Mesendoderm (in vitro differentiated cells): ENCODE data around the gene HPX.

Experiments
- DNase-seq: peaks from one replicate; pipeline ENCODE4 v3.0.0; 2013
- H2AK5ac ChIP-seq: 2 replicates; pipeline ENCODE4 v1.6.1; 2013; ENCODE audit warnings: low read length, inconsistent platforms
- H2BK120ac ChIP-seq: 2 replicates; pipeline ENCODE4 v1.6.1; 2013; ENCODE audit warnings: low read depth, mild to moderate bottlenecking, low read length, moderate library complexity, mixed read lengths
- H2BK15ac ChIP-seq: replicated peaks from 2 replicates; pipeline ENCODE4 v1.6.1; 2013; ENCODE audit warnings: low read depth, mild to moderate bottlenecking, moderate library complexity
- H2BK5ac ChIP-seq: 2 replicates; pipeline ENCODE4 v1.6.1; 2013; ENCODE audit warnings: low read length, inconsistent platforms
- H3K18ac ChIP-seq: 2 replicates; pipeline ENCODE4 v1.6.1; 2013; ENCODE audit warnings: mild to moderate bottlenecking, low read length, mixed read lengths
- H3K23ac ChIP-seq: one replicate; pipeline ENCODE4 v1.6.1; 2013; ENCODE audit warnings: low read length
- H3K27ac ChIP-seq: 2 replicates; pipeline ENCODE4 v1.5.1; 2013; ENCODE audit warnings: low read depth, mild to moderate bottlenecking, inconsistent platforms, low read length, moderate library complexity
- H3K27me3 ChIP-seq: 2 replicates; pipeline ENCODE4 v1.6.1; 2013; ENCODE audit warnings: low read length, control low read depth, mild to moderate bottlenecking, inconsistent platforms; ENCODE audit not compliant: insufficient read depth, poor library complexity
- H3K36me3 ChIP-seq: 2 replicates; pipeline ENCODE4 v1.6.1; 2013; ENCODE audit warnings: low read length, inconsistent platforms; ENCODE audit not compliant: control insufficient read depth, insufficient read depth
- H3K4ac ChIP-seq: one replicate; pipeline ENCODE4 v1.6.1; 2013; ENCODE audit warnings: low read depth, mild to moderate bottlenecking, low read length, moderate library complexity
- H3K4me1 ChIP-seq: 2 replicates; pipeline ENCODE4 v1.6.1; 2013; ENCODE audit warnings: low read depth, low read length, inconsistent platforms; ENCODE audit not compliant: control insufficient read depth
- H3K4me2 ChIP-seq: 2 replicates; pipeline ENCODE4 v1.6.1; 2013; ENCODE audit warnings: low read length
- H3K4me3 ChIP-seq: 2 replicates; pipeline ENCODE4 v1.5.1; 2013; ENCODE audit warnings: mild to moderate bottlenecking, low read length
- H3K56ac ChIP-seq: one replicate; pipeline ENCODE4 v1.6.1; 2013; ENCODE audit warnings: low read length
- H3K79me1 ChIP-seq: 2 replicates; pipeline ENCODE4 v1.6.1; 2013; ENCODE audit warnings: low read length, inconsistent platforms
- H3K79me2 ChIP-seq: 2 replicates; pipeline ENCODE4 v1.6.1; 2013; ENCODE audit warnings: mild to moderate bottlenecking, low read length; ENCODE audit not compliant: control insufficient read depth, insufficient read depth
- H3K9ac ChIP-seq: 2 replicates; pipeline ENCODE4 v1.6.1; 2013; ENCODE audit warnings: low read length, inconsistent platforms
- H4K5ac ChIP-seq: one replicate; pipeline ENCODE4 v1.6.1; 2013; ENCODE audit warnings: low read length
- H4K8ac ChIP-seq: one replicate; pipeline ENCODE4 v1.6.1; 2013; ENCODE audit warnings: low read depth, mild to moderate bottlenecking, control low read depth, low read length, moderate library complexity
- WGBS: extraction: QIAGEN DNeasy Blood & Tissue Kit; methylation state at CpG from one replicate; pipeline ENCODE4 v1.1.7; 2013; ENCODE audit warnings: low lambda C conversion rate, missing lambda C conversion rate; ENCODE audit not compliant: insufficient coverage; ENCODE audit errors: extremely low coverage; 5-methylcytosine and 5-hydroxymethylcytosine counted together

The HPX gene

DNA sequence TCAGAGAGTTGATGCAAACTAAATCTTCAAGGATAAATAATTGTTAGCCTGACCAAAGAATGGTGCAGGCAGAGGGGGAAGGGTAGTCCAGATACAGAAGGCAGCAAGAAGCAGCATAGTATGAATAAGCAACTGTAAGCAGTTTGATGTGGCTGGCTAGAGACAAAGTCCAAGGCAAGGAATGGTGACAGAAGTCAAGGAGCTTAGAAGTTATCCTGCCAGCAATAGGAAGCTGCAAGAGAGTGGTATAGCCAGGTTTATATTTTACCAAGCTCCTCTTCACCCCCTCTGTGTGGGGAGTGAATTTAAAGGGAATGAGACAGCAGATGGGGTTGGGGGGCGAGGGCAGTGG is 18.3 kb upstream of the HPX start:
- H3K18ac ChIP-seq: no peak overlapping the region
- H3K27me3 ChIP-seq: no peaks in the 10 kb centered on the region
- H2BK120ac ChIP-seq: no peak overlapping the region
- no peak for DNase-seq
- no peak overlapping the region for H3K4ac ChIP-seq
- no peaks in the 10 kb centered on the region for H3K79me2 ChIP-seq
- no peak overlapping the region for H3K23ac ChIP-seq
- H3K79me1 ChIP-seq: no peaks in the 10 kb centered on the region
- no peak overlapping the region for H3K56ac ChIP-seq
- no peak overlapping the region for H4K8ac ChIP-seq
- no peak overlapping the region for H3K4me2 ChIP-seq
- no peaks in the 10 kb centered on the region for H3K4me1 ChIP-seq
- H2BK5ac ChIP-seq: no peak overlapping the region
- no peak overlapping the region for H4K5ac ChIP-seq
- no peak overlapping the region for H2AK5ac ChIP-seq
- H3K9ac ChIP-seq: no peak overlapping the region
- WGBS: no CpG with 5 or more reads among the region's 1 CpG
- H2BK15ac ChIP-seq: no peak overlapping the region
- H3K36me3 ChIP-seq: no peaks in the 10 kb centered on the region
- no peak overlapping the region for H3K27ac ChIP-seq
- no peak overlapping the region for H3K4me3 ChIP-seq

DNA sequence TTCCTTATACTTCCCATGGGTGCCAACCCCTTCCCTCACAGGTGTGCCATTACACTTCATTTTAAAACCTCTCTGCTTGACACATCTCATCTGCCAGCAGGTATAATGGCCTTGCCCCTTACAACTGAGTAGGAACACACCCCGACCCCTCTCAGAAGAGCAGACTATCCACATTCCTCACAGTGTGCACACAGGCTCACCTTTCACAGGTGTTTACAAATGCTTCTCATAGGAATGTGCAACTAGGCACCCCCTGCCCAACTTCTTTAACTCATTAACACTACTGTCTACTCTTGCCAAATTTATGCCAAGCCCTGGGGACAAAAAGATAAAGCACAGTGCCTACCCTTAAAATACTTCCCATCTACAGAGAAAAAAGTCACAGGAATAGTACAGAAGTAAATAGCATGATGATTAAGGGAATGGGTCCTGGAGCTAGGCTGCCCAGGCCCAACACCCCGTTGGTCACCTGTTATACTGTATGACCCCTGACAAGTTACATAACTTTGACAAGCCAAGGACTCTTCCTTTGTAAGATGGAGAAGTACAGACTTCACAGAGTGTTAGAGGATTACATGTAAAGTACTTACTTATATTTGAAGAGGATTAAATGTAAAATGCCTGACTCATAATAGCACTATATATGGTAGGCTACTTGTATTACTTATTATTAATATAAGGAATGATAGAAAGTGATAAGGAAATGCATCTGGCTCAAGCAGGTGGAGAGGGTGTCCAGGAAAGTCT is 17.7 kb upstream of the HPX start:
- Histone ChIP-seq H4K8ac (no peak overlapping the region), H3K27ac (no peak overlapping the region), H3K56ac (no peak overlapping the region), H3K4me1 (no peaks in the 10 kb centered on the region), H3K79me2 (no peaks in the 10 kb centered on the region), H4K5ac (no peak overlapping the region), H3K23ac (no peak overlapping the region), H2AK5ac (no peak overlapping the region), H2BK15ac (no peak overlapping the region), H3K79me1 (no peaks in the 10 kb centered on the region), H2BK5ac (no peak overlapping the region), H2BK120ac (no peak overlapping the region), H3K4me3 (no peak overlapping the region), H3K9ac (no peak overlapping the region), H3K4me2 (no peak overlapping the region), H3K27me3 (no peaks in the 10 kb centered on the region), H3K18ac (no peak overlapping the region), H3K4ac (no peak overlapping the region), H3K36me3 (no peaks in the 10 kb centered on the region)
- no peak for DNase-seq
- no CpG with 5 or more reads among the region's 2 CpGs for WGBS

DNA sequence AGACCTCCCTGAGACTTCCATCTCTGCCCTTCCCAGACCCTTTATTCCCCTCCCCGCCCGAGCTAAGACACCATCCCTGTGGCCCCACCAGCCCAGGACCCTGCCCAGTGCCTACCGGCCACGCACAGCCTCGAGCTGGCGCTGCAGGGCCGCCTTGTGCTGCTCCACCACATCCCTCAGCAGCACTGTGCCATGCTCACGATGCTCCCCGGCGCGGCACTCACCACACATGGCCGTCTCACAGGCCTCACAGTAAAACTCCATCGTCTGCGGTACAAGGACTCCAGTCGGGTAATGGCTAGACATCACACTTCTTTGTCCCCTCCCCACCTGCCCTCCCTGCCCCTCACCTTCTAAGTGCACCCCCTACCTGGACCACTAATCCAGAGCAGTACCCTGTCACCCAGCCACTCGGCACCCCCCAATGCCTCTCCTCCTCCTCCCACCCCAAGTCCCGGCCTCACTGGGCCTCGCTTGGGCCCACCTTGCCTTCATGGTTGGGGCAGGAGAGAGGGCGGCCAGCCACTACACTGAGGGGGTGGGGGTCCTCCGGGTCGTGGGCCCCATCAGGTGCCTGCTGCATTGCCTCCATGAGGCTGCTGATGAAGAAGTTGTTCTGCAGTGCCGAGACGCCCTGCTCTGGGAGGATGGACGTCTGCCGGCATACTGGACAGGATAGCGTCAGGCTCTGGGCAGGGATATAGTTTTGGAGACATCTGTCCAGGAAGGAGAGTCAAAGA is 17.0 kb upstream of the HPX start:
- H4K5ac ChIP-seq: no peak overlapping the region
- no peaks in the 10 kb centered on the region for H3K36me3 ChIP-seq
- no peak overlapping the region for H2BK120ac ChIP-seq
- H3K4me3 ChIP-seq: no peak overlapping the region
- H2BK15ac ChIP-seq: no peak overlapping the region
- H2AK5ac ChIP-seq: no peak overlapping the region
- H3K23ac ChIP-seq: no peak overlapping the region
- H3K27ac ChIP-seq: no peak overlapping the region
- no CpG with 5 or more reads among the region's 26 CpGs for WGBS
- H4K8ac ChIP-seq: no peak overlapping the region
- H3K4me2 ChIP-seq: no peak overlapping the region
- no peak overlapping the region for H3K9ac ChIP-seq
- no peak overlapping the region for H3K56ac ChIP-seq
- H3K18ac ChIP-seq: no peak overlapping the region
- no peak overlapping the region for H2BK5ac ChIP-seq
- no peak for DNase-seq
- no peaks in the 10 kb centered on the region for H3K79me1 ChIP-seq
- no peaks in the 10 kb centered on the region for H3K27me3 ChIP-seq
- no peak overlapping the region for H3K4ac ChIP-seq
- no peaks in the 10 kb centered on the region for H3K4me1 ChIP-seq
- H3K79me2 ChIP-seq: no peaks in the 10 kb centered on the region

DNA sequence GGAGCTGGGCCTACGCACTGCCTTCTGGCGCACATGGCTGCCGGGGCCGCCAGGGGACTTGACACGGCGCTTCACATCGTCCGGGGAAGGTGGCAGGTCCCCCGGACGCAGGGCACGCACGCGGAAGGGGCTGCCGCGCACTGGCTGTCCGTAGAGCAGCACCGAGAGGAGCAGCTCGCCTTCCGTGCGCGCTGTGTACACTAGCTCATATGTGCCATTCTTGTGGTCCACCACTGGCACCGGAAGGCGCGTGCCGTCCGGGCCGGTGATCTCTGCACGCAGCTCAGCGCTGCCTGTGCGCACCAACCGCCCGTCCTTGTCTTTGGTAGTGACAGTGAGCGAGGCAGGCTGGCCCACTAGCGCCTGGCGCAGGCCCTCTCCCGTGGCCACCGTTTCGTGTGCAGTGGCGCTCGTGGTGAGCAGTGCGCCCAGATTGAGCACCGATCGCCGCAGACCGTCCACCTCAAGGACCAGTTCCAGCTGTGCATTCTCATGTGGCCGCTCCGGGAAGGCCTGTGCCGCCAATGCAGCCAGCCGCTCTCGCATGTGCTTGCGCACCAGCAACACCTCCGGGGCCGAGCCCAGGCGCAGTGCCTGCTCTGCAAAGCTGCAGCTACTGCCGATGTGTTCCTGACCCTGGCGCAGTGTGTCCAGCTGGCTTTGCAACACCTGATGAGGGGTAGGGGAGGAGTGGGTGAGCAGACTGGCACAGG is 15.7 kb upstream of the HPX start:
- no peaks in the 10 kb centered on the region for H3K27me3 ChIP-seq
- no peaks in the 10 kb centered on the region for H3K36me3 ChIP-seq
- no peak overlapping the region for H3K9ac ChIP-seq
- H2BK5ac ChIP-seq: no peak overlapping the region
- H3K18ac ChIP-seq: no peak overlapping the region
- no peak overlapping the region for H2BK15ac ChIP-seq
- no peak for DNase-seq
- no peaks in the 10 kb centered on the region for H3K79me1 ChIP-seq
- no peak overlapping the region for H3K27ac ChIP-seq
- no CpG with 5 or more reads among the region's 56 CpGs for WGBS
- no peak overlapping the region for H2AK5ac ChIP-seq
- no peak overlapping the region for H4K5ac ChIP-seq
- H3K23ac ChIP-seq: no peak overlapping the region
- H4K8ac ChIP-seq: no peak overlapping the region
- no peaks in the 10 kb centered on the region for H3K4me1 ChIP-seq
- no peaks in the 10 kb centered on the region for H3K79me2 ChIP-seq
- no peak overlapping the region for H3K4me3 ChIP-seq
- H3K56ac ChIP-seq: no peak overlapping the region
- no peak overlapping the region for H2BK120ac ChIP-seq
- H3K4ac ChIP-seq: no peak overlapping the region
- no peak overlapping the region for H3K4me2 ChIP-seq

DNA sequence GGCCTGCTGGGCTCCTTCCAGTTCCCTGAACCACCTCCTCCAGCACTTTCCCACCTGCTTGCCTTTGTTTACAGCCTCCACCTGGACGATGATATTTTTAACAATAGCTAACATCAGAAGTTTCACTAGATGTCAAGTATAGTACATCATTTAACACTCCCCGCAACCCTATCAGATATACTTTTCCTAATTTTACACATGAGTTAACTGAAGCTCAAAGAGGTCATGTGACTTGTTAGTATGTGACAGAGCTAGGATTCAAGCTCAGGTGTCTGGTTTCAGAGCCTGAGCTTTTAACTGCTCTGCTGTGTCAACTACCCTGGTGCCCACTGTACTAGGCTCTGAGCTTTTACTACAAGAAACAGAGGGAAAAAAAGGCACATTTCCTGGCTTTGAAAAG is 14.3 kb upstream of the HPX start:
- Histone ChIP-seq H2AK5ac (no peak overlapping the region), H2BK120ac (no peak overlapping the region), H3K4me2 (no peak overlapping the region), H3K27ac (no peak overlapping the region), H2BK15ac (no peak overlapping the region), H3K56ac (no peak overlapping the region), H3K36me3 (peaks cover 1% of the 10 kb centered on the region), H3K27me3 (no peaks in the 10 kb centered on the region), H3K4me1 (no peaks in the 10 kb centered on the region), H3K9ac (no peak overlapping the region), H2BK5ac (no peak overlapping the region), H3K18ac (no peak overlapping the region), H3K23ac (no peak overlapping the region), H4K8ac (no peak overlapping the region), H3K4ac (no peak overlapping the region), H3K4me3 (no peak overlapping the region), H3K79me1 (no peaks in the 10 kb centered on the region), H4K5ac (no peak overlapping the region), H3K79me2 (no peaks in the 10 kb centered on the region)
- no CpG with 5 or more reads among the region's 2 CpGs for WGBS
- DNase-seq: no peak
